Measurements from ENCODE around the gene S1PR3. TPM values are rescaled to one million over a fixed set of nuclear protein-coding genes. Genes with fewer than 3 reads are reported as not detected.

The S1PR3 gene
- total and polyA plus RNA-seq, 9 of the 15 experiments (the other 6 are each of a cell fraction or from before 2014, with no cell fraction given) = 0.03 to 2.0 (median 0.29) TPM

DNA sequence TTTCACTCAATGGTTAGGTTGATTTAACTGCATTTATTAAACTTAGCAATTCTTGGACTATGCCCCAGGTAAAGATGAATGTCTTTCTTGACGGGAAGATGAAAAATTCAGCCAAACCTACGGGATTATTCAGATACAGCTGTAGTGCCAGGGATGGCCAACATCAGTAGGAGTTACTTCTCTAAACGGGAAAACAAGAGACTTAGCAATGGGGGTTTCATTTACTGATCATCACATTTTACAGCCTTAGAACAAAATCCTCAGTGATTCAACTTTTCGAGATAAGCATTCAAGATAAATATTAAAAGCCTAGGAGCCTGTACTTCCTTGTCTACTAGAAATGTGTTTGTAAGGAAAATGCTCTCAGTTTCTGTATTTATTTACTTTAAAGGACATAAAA lies 46.1 kb downstream of the S1PR3 start:
- Histone ChIP-seq H3K79me2 (ENCODE audit: control insufficient read depth, insufficient read depth, low read length) (no peaks in the 10 kb centered on the region), H3K9ac (ENCODE audit: insufficient read depth in 1 of 2, low read depth in 2 of 2, low read length in 2 of 2) (no peak overlapping the region), H2AFZ (ENCODE audit: low read depth, low read length) (no peak overlapping the region), H4K20me1 (replicated peaks; ENCODE audit: control insufficient read depth, insufficient read depth, low read length) (no peaks in the 10 kb centered on the region), H3K4me2 (ENCODE audit: insufficient read depth, low read length) (no peak overlapping the region), H3K4me3 (no peak overlapping the region), H3K27me3 (ENCODE audit: control insufficient read depth in 2 of 2, insufficient read depth in 2 of 2, low read length in 2 of 2) (peaks cover 0 to 5% of the 10 kb centered on the region in 2 experiments; a peak in 2 of 5 replicates), H3K36me3 (ENCODE audit: control insufficient read depth, insufficient read depth, low read length) (no peaks in the 10 kb centered on the region), H3K27ac (ENCODE audit: extremely low read depth, low read depth, low read length) (no peak overlapping the region), H3K9me1 (ENCODE audit: control insufficient read depth, insufficient read depth, low read length) (no peaks in the 10 kb centered on the region), H3K9me3 (replicated peaks; ENCODE audit: control insufficient read depth, insufficient read depth, low read depth, low read length) (no peaks in the 10 kb centered on the region), H3K4me1 (replicated peaks in 1 of 2; ENCODE audit: control insufficient read depth in 2 of 2, insufficient read depth in 2 of 2, low read length in 2 of 2) (no peaks in the 10 kb centered on the region)
- intact Hi-C loops (cut with micrococcal nuclease) (no loop called here), in situ Hi-C loops (cut with MboI) (no loop called here)
- DNase-seq (ENCODE audit: extremely low read depth in 1 of 4, low spot score in 3 of 4) (no peak), ATAC-seq (no peak), FAIRE-seq (no peak)
- no TSS peak for BruUV-seq (replicated peaks)
- TF ChIP-seq ZNF239 (CRISPR knock-in tag; IDR thresholded peaks at IDR 0.05) (no peak), CBX5 (IDR thresholded peaks at IDR 0.05; ENCODE audit: borderline replicate concordance, low read depth) (no peak), ZNF696 (CRISPR knock-in tag; conservative IDR thresholded peaks at IDR 0.05) (no peak), ZNF780A (CRISPR knock-in tag; IDR thresholded peaks at IDR 0.05) (no peak), ZSCAN32 (CRISPR knock-in tag; IDR thresholded peaks at IDR 0.05) (no peak), MEF2A (IDR thresholded peaks at IDR 0.05; ENCODE audit: control insufficient read depth, low read depth, low read length) (no peak), FOXM1 (IDR thresholded peaks at IDR 0.05; ENCODE audit: low read depth) (no peak), FOXM1 (CRISPR knock-in tag; IDR thresholded peaks at IDR 0.05; ENCODE audit: low read depth) (no peak), EP300 (IDR thresholded peaks at IDR 0.05; ENCODE audit: low read length) (no peak)
- ChIA-PET CTCF (ENCODE audit: low intra/inter-chr PET ratio) (no interaction called here), POLR2A (interaction anchor here (0.6 kb wide), 1 partner anchor 500 kb away, joined by 4 read pairs; no protein-coding TSS in a partner anchor)
- 0% methylated on average over 4 of the region's 4 CpGs for WGBS (ENCODE audit: insufficient coverage, low coverage, missing lambda C conversion rate)
